ENCODE measurements around the gene CST9. TPM values are rescaled to one million over a fixed set of nuclear protein-coding genes. Genes with fewer than 3 reads are reported as not detected.
"Not testable (repeated sequence)": the region's sequence is repeated elsewhere in the genome, so short reads cannot be mapped to it uniquely, and the experiment has no call there.

CST9 gene
- total and polyA plus RNA-seq, 12 donors, result not detected

- DNase-seq, result no peak
- peaks cover 0 to 42% (median 13%) of the 10 kb centered on the region in 7 donors for H3K27me3 ChIP-seq
- TF ChIP-seq, protein P1, sequence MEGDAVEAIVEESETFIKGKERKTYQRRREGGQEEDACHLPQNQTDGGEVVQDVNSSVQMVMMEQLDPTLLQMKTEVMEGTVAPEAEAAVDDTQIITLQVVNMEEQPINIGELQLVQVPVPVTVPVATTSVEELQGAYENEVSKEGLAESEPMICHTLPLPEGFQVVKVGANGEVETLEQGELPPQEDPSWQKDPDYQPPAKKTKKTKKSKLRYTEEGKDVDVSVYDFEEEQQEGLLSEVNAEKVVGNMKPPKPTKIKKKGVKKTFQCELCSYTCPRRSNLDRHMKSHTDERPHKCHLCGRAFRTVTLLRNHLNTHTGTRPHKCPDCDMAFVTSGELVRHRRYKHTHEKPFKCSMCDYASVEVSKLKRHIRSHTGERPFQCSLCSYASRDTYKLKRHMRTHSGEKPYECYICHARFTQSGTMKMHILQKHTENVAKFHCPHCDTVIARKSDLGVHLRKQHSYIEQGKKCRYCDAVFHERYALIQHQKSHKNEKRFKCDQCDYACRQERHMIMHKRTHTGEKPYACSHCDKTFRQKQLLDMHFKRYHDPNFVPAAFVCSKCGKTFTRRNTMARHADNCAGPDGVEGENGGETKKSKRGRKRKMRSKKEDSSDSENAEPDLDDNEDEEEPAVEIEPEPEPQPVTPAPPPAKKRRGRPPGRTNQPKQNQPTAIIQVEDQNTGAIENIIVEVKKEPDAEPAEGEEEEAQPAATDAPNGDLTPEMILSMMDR (IDR thresholded peaks at IDR 0.05), result no peak
- ATAC-seq, result no peak
- H3K9me3 ChIP-seq, result peaks cover 0 to 6% (median 0%) of the 10 kb centered on the region in 11 donors
- H3K36me3 ChIP-seq, result no peaks in the 10 kb centered on the region
- intact Hi-C loops (cut with DNase I), result no loop called here
- H3K27ac ChIP-seq, result no peak overlapping the region
- no peak overlapping the region for H3K4me3 ChIP-seq
- no peaks in the 10 kb centered on the region for H3K4me1 ChIP-seq
- 67 to 73% methylated on average over 1 of the region's 1 CpG for WGBS, 2 donors
Measured at GRCh38 chr20:23582293-23582692, 23.4 kb downstream of the CST9 start.

DNA sequence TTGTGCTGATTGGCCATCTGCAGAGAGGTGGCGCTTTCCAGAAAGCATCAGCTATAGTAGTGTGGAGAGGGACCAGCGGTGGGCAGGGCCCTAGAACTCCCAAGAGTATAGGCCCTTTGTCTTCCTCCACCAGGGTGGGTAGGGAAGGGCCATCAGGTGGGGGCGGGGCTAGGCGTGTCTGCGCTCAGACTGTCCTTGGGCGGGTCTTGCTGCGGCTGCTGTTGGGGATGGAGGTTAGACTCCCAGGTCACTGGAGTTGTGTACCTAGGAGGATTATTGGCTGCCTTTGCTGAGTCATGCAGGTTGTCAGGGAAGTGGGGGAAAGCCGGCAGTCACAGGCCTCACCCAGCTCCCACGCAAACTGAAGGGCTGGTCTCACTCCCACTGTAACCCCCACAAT is 23.9 kb downstream of the CST9 start:
- H3K36me3 ChIP-seq; H3K27ac ChIP-seq; H3K9me3 ChIP-seq; DNase-seq; intact Hi-C loops (cut with DNase I); H3K4me3 ChIP-seq; H3K4me1 ChIP-seq; ATAC-seq: not testable (repeated sequence)
- 89 to 91% methylated on average over 9 of the region's 9 CpGs for WGBS, 2 donors
- peaks cover 0 to 42% (median 13%) of the 10 kb centered on the region in 7 donors for H3K27me3 ChIP-seq

DNA sequence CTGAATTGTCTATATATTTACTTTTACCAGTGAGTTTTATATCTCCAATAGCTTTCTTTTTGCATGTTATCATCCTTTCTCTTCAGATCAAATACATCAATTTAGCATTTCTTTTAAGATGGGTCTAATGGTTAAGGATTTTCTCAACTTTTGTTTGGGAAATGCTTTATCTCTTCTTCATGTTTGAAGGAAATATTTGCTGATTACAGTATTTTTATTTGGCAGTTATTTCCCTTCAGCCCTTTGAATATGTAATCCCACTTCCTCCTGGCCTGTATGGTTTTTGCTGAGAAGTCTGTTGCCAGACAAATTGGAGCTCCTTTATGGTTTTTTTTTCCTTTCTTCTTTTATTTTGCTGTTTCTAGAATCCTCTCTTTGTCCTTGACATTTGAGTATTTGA is 30.7 kb downstream of the CST9 start:
- TF ChIP-seq, protein P1 (IDR thresholded peaks at IDR 0.05), result no peak
- Histone ChIP-seq H3K9me3 (peaks cover 0 to 7% (median 0%) of the 10 kb centered on the region in 11 donors), H3K4me3 (no peak overlapping the region), H3K4me1 (no peaks in the 10 kb centered on the region), H3K27me3 (peaks cover 0 to 1% (median 0%) of the 10 kb centered on the region in 7 donors), H3K27ac (no peak overlapping the region), H3K36me3 (no peaks in the 10 kb centered on the region)
- DNase-seq, result no peak
- intact Hi-C loops (cut with DNase I), result loop anchor here in 1 of 10 donors (10.0 kb wide), 1 partner anchor 60 kb away; the partner anchor contains the start of gene CST3
- no peak for ATAC-seq

DNA sequence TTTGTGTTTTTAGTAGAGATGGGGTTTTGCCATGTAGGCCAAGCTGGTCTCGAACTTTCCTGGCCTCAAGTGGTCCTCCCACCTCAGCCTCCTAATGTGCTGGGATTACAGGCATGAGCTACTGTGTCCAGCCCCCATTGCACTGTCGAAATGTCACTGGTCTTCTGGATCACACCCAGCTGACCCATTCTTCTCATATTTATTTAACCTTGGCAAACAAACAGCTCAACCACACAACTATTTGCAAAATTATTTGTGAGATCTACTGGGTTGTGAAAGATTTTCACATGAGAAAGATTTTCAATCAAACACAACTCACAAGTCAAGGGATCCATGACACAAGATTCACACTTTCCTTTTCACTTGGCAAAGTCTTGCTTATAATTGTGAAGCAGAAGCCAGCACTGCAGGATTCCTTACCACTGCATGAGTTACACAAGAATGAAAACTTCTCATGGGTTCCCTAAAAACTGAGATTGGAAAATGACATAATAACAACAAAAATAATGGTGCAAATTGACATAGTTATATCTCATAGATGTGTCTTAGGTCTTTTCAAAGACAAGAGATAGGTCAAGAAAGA is 35.4 kb downstream of the CST9 start:
- Histone ChIP-seq H3K4me1 (no peaks in the 10 kb centered on the region), H3K4me3 (no peak overlapping the region), H3K27ac (no peak overlapping the region), H3K27me3 (peaks cover 0 to 15% (median 0%) of the 10 kb centered on the region in 7 donors), H3K36me3 (no peaks in the 10 kb centered on the region), H3K9me3 (no peaks in the 10 kb centered on the region)
- TF ChIP-seq, protein P1 (IDR thresholded peaks at IDR 0.05), result no peak
- DNase-seq, result no peak
- ATAC-seq, result no peak
- 76 to 77% methylated on average over 2 of the region's 2 CpGs for WGBS, 2 donors
- intact Hi-C loops (cut with DNase I), result loop anchor here in 1 of 10 donors (10.0 kb wide), 1 partner anchor 65 kb away; the partner anchor contains the start of gene CST3

GRCh38 chr20:23569570-23569969 is 36.1 kb downstream of the CST9 start:
- TF ChIP-seq, protein P1 (IDR thresholded peaks at IDR 0.05), result no peak
- H3K36me3 ChIP-seq, result no peaks in the 10 kb centered on the region
- H3K4me1 ChIP-seq, result no peaks in the 10 kb centered on the region
- DNase-seq, result no peak
- peaks cover 0 to 16% (median 0%) of the 10 kb centered on the region in 7 donors for H3K27me3 ChIP-seq
- no peak for ATAC-seq
- H3K4me3 ChIP-seq, result no peak overlapping the region
- 85 to 89% methylated on average over 1 of the region's 1 CpG for WGBS, 2 donors
- intact Hi-C loops (cut with DNase I), result no loop called here
- no peak overlapping the region for H3K27ac ChIP-seq
- H3K9me3 ChIP-seq, result no peaks in the 10 kb centered on the region

Measured in heart right ventricle (tissue), 16 donors.